Neuronal stem cell (in vitro differentiated cells): Measurements from ENCODE around the gene NUP88.

Experiments
- DNase-seq: peaks from one replicate; pipeline ENCODE4 v3.0.0-alpha.2; 2013; ENCODE audit warnings: low spot score
- H2AFZ ChIP-seq: one replicate; pipeline ENCODE4 v1.6.1; 2013; ENCODE audit warnings: mild to moderate bottlenecking, low read length, inconsistent platforms
- H2AK5ac ChIP-seq: 2 replicates; pipeline ENCODE4 v1.6.1; 2013; ENCODE audit warnings: low read depth, mild to moderate bottlenecking, inconsistent platforms, low read length, moderate library complexity, mixed read lengths
- H2BK120ac ChIP-seq: 2 replicates; pipeline ENCODE4 v1.6.1; 2013; ENCODE audit warnings: low read depth, mild to moderate bottlenecking, inconsistent platforms, low read length, moderate library complexity, mixed read lengths
- H2BK12ac ChIP-seq: one replicate; pipeline ENCODE4 v1.6.1; 2013; ENCODE audit warnings: low read length, inconsistent platforms
- H2BK15ac ChIP-seq: 2 replicates; pipeline ENCODE4 v1.6.1; 2013; ENCODE audit warnings: mild to moderate bottlenecking, low read length, inconsistent platforms, mixed read lengths
- H2BK5ac ChIP-seq: one replicate; pipeline ENCODE4 v1.6.1; 2013; ENCODE audit warnings: inconsistent platforms, mild to moderate bottlenecking, low read length, moderate library complexity
- H3K14ac ChIP-seq: one replicate; pipeline ENCODE4 v1.6.1; 2013; ENCODE audit warnings: low read length, inconsistent platforms
- H3K18ac ChIP-seq: 2 replicates; pipeline ENCODE4 v1.6.1; 2013; ENCODE audit warnings: low read length, inconsistent platforms
- H3K23ac ChIP-seq: 2 replicates; pipeline ENCODE4 v1.6.1; 2013; ENCODE audit warnings: low read depth, mild to moderate bottlenecking, mixed read lengths, low read length, inconsistent platforms; ENCODE audit not compliant: poor library complexity
- H3K27ac ChIP-seq: replicated peaks from 3 replicates; pipeline ENCODE4 v1.5.1; 2013; ENCODE audit warnings: low read length, inconsistent platforms
- H3K27me3 ChIP-seq, 3 experiments: 2 replicates each; pipeline ENCODE4 v1.6.1; 2013; ENCODE audit warnings: low read length in 3 of 3, mild to moderate bottlenecking in 2 of 3, inconsistent platforms in 1 of 3, low read depth in 1 of 3, mixed read lengths in 1 of 3, moderate library complexity in 1 of 3; ENCODE audit not compliant: control insufficient read depth in 3 of 3, insufficient read depth in 3 of 3
- H3K36me3 ChIP-seq, 2 donors: replicated peaks in 1 of 2; 2 replicates each; pipeline ENCODE4 v1.6.1; 2013; ENCODE audit warnings: low read length in 2 of 2; ENCODE audit not compliant: control insufficient read depth in 2 of 2, insufficient read depth in 2 of 2
- H3K4ac ChIP-seq: 2 replicates; pipeline ENCODE4 v1.6.1; 2013; ENCODE audit warnings: inconsistent platforms, mild to moderate bottlenecking, low read length, moderate library complexity
- H3K4me1 ChIP-seq, 2 donors: 1 replicate in 1 of 2; 2 replicates in 1 of 2; pipeline ENCODE4 v1.6.1; 2013; ENCODE audit warnings: low read length in 2 of 2, low read depth in 1 of 2; ENCODE audit not compliant: control insufficient read depth in 2 of 2, insufficient read depth in 1 of 2
- H3K4me2 ChIP-seq: one replicate; pipeline ENCODE4 v1.6.1; 2013; ENCODE audit warnings: mild to moderate bottlenecking, low read length, inconsistent platforms; ENCODE audit not compliant: insufficient read depth, poor library complexity, severe bottlenecking
- H3K4me3 ChIP-seq, 2 donors: 2 replicates each; pipeline ENCODE4 v1.5.1; 2013; ENCODE audit warnings: low read length in 2 of 2, mild to moderate bottlenecking in 2 of 2, inconsistent platforms in 1 of 2, moderate library complexity in 1 of 2
- H3K79me1 ChIP-seq: one replicate; pipeline ENCODE4 v1.6.1; 2013; ENCODE audit warnings: low read depth, mild to moderate bottlenecking, inconsistent platforms, low read length, moderate library complexity
- H3K9ac ChIP-seq: one replicate; pipeline ENCODE4 v1.6.1; 2013; ENCODE audit warnings: mild to moderate bottlenecking, low read depth, low read length, inconsistent platforms; ENCODE audit not compliant: poor library complexity
- H3K9me3 ChIP-seq, 2 donors: replicated peaks in 1 of 2; 2 replicates each; pipeline versions ENCODE3 to v1.6.1; 2013; ENCODE audit warnings: low read length in 2 of 2, mild to moderate bottlenecking in 2 of 2, inconsistent platforms in 1 of 2, low read depth in 1 of 2, mixed read lengths in 1 of 2, moderate library complexity in 1 of 2; ENCODE audit not compliant: control insufficient read depth in 2 of 2, insufficient read depth in 1 of 2
- H4K8ac ChIP-seq: one replicate; pipeline ENCODE4 v1.6.1; 2013; ENCODE audit warnings: low read depth, mild to moderate bottlenecking, inconsistent platforms, low read length, moderate library complexity
- H4K91ac ChIP-seq: one replicate; pipeline ENCODE4 v1.6.1; 2013; ENCODE audit warnings: low read length, low read depth, mild to moderate bottlenecking, inconsistent platforms; ENCODE audit not compliant: poor library complexity
- WGBS, 2 donors: extraction: QIAGEN DNeasy Blood & Tissue Kit; methylation state at CpG; one replicate each; pipeline ENCODE4 v1.1.7; 2013; ENCODE audit warnings: missing lambda C conversion rate in 2 of 2, mixed read lengths in 1 of 2; ENCODE audit not compliant: insufficient read length in 2 of 2, insufficient replicate concordance in 1 of 2; ENCODE audit errors: extremely low coverage in 2 of 2; 5-methylcytosine and 5-hydroxymethylcytosine counted together

The NUP88 gene

DNA sequence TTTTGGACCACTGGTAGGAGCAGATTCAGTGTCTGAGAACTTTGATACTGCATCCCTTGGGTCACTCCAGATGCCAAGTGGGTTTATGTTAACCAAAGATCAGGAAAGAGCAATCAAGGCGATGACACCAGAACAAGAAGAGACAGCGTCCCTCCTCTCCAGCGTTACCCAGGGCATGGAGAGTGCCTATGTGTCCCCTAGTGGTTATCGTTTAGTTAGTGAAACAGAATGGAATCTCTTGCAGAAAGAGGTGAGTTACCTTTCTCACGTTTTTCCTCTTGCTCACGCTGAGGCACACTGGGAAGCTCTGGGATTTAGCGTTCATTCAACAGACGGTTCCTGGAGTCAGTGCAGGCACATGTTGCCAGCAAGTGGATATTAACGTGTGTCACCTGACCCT is 58.0 kb downstream of the NUP88 start:
- H3K4me3 ChIP-seq = no peak overlapping the region
- H3K4me1 ChIP-seq = no peaks in the 10 kb centered on the region
- H2AFZ ChIP-seq = no peak overlapping the region
- no peak overlapping the region for H4K8ac ChIP-seq
- H3K14ac ChIP-seq = no peak overlapping the region
- no peak overlapping the region for H2BK12ac ChIP-seq
- H2BK15ac ChIP-seq = no peak overlapping the region
- no peak overlapping the region for H3K27ac ChIP-seq
- WGBS, 2 donors = no CpG with 5 or more reads among the region's 9 CpGs
- H3K18ac ChIP-seq = no peak overlapping the region
- no peak overlapping the region for H2AK5ac ChIP-seq
- H3K79me1 ChIP-seq = no peaks in the 10 kb centered on the region
- H2BK120ac ChIP-seq = no peak overlapping the region
- H3K36me3 ChIP-seq = peaks cover 30 to 88% of the 10 kb centered on the region in 2 donors
- H3K9me3 ChIP-seq = no peaks in the 10 kb centered on the region
- H3K4ac ChIP-seq = no peak overlapping the region
- H4K91ac ChIP-seq = no peak overlapping the region
- no peak overlapping the region for H3K23ac ChIP-seq
- no peak for DNase-seq
- H2BK5ac ChIP-seq = no peak overlapping the region
- H3K4me2 ChIP-seq = no peak overlapping the region
- H3K27me3 ChIP-seq = no peaks in the 10 kb centered on the region
- no peak overlapping the region for H3K9ac ChIP-seq

DNA sequence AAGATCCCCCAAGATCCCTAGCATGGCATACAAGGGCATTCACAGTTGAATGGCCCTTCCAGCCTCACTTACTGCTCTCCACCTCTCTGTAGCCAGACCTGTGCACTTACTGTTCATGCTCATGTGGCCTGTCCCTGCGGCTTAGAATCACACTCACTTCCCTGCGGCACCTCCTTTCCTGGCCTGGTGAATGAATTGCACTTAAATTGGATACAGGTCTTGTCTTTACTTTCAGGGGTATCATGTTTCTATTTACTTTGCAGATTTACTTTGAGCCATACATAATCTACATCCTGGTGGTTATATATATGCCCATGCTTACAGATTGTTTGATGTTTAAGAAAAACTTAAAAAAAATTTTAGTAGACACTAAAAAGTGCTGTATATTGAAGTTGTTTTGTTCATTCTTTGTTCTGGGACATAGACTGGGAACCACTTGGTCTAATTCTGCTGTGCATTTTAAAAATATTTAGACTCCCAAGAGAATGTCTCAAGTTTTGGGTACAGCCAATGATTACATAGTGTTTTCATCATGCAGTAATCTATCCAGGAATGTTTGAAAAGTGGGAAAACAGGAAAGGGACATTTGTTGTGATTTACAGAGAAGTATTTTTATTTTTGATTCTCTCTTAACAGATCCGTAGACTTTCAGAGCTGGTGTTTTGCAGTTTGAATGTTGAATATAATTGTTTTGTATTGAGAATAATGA is 63.9 kb downstream of the NUP88 start:
- no CpG with 5 or more reads among the region's 3 CpGs for WGBS, 2 donors
- peaks cover 22 to 94% of the 10 kb centered on the region in 2 donors for H3K36me3 ChIP-seq

DNA sequence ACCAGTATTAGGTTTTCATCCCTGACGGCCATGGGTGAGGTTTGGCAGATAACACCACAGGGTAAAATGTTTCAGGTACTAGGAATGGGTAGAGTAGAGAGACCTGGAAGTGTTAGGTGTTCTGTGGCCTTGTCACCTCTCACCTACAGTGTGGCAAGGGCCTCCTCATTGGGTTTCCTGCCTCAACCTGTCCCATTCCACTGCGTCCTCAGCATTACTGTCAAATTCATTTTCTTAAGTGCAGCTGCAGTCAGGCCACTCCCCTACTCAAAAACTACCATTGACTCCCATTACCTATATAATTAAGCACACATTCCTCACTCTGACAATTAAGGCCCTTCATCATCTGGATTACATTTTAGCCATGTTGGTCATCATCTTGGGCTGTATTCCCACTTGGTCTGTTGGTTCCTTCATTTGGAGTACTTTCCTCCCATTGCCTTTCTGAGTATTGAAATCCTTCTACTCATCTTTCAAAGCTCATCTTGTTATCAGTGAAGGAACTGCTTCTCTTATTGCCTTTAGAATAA is 64.5 kb downstream of the NUP88 start:
- WGBS, 2 donors = no CpG with 5 or more reads among the region's 2 CpGs
- Histone ChIP-seq H3K4me3 (no peak overlapping the region), H3K4me2 (no peak overlapping the region), H2BK5ac (no peak overlapping the region), H4K8ac (no peak overlapping the region), H3K79me1 (peaks cover 1% of the 10 kb centered on the region), H4K91ac (no peak overlapping the region), H3K27ac (no peak overlapping the region), H3K4ac (no peak overlapping the region), H3K9me3 (no peaks in the 10 kb centered on the region), H2BK15ac (no peak overlapping the region), H3K23ac (no peak overlapping the region), H3K36me3 (peaks cover 24 to 94% of the 10 kb centered on the region in 2 donors), H3K14ac (no peak overlapping the region), H2BK120ac (no peak overlapping the region), H3K4me1 (no peaks in the 10 kb centered on the region), H3K9ac (no peak overlapping the region), H2AK5ac (no peak overlapping the region), H3K27me3 (no peaks in the 10 kb centered on the region), H2AFZ (no peak overlapping the region), H3K18ac (no peak overlapping the region), H2BK12ac (no peak overlapping the region)
- DNase-seq = no peak

More for the DNA sequence above, 63.9 kb downstream of the NUP88 start:
- Histone ChIP-seq H3K4me2 (no peak overlapping the region), H2AK5ac (no peak overlapping the region), H3K18ac (no peak overlapping the region), H2BK120ac (no peak overlapping the region), H3K4ac (no peak overlapping the region), H2BK5ac (no peak overlapping the region), H3K27me3 (no peaks in the 10 kb centered on the region), H2BK15ac (no peak overlapping the region), H3K23ac (no peak overlapping the region), H3K4me3 (no peak overlapping the region), H3K4me1 (no peaks in the 10 kb centered on the region), H3K79me1 (peaks cover 1% of the 10 kb centered on the region), H4K8ac (no peak overlapping the region), H3K14ac (no peak overlapping the region), H3K9ac (no peak overlapping the region), H2BK12ac (no peak overlapping the region), H3K9me3 (no peaks in the 10 kb centered on the region), H4K91ac (no peak overlapping the region), H3K27ac (no peak overlapping the region), H2AFZ (no peak overlapping the region)
- DNase-seq = no peak

DNA sequence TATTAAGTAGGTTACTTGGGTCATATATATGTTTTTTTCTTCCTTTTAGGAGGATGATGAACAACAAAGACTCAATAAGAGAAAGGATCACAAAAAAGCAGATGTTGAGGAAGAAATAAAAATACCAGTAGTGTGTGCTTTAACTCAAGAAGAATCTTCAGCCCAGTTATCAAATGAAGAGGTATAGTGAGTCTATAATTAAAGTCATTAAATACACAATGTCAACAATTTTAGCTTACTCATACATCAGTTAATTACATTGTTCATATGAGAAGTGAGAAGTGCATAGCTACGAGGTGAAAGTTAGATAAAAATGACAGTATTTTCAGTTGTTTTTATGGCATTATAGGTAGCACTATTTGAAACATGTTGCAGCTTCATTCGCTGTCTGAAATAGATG is 65.2 kb downstream of the NUP88 start:
- no CpG with 5 or more reads among the region's 2 CpGs for WGBS, 2 donors
- no peak overlapping the region for H2BK120ac ChIP-seq
- H3K36me3 ChIP-seq = peaks cover 24 to 94% of the 10 kb centered on the region in 2 donors
- H3K4me2 ChIP-seq = no peak overlapping the region
- no peak overlapping the region for H4K8ac ChIP-seq
- H3K4ac ChIP-seq = no peak overlapping the region
- H4K91ac ChIP-seq = no peak overlapping the region
- no peak overlapping the region for H2AK5ac ChIP-seq
- no peak overlapping the region for H2BK5ac ChIP-seq
- H3K18ac ChIP-seq = no peak overlapping the region
- no peak overlapping the region for H2BK15ac ChIP-seq
- no peaks in the 10 kb centered on the region for H3K4me1 ChIP-seq
- H3K9me3 ChIP-seq = no peaks in the 10 kb centered on the region
- no peak overlapping the region for H3K4me3 ChIP-seq
- H3K27ac ChIP-seq = no peak overlapping the region
- H3K9ac ChIP-seq = no peak overlapping the region
- H3K79me1 ChIP-seq = peaks cover 1% of the 10 kb centered on the region
- H3K14ac ChIP-seq = no peak overlapping the region
- H2AFZ ChIP-seq = no peak overlapping the region
- no peak overlapping the region for H3K23ac ChIP-seq
- no peak overlapping the region for H2BK12ac ChIP-seq
- no peak for DNase-seq
- no peaks in the 10 kb centered on the region for H3K27me3 ChIP-seq
